ENCODE results near the gene RNF166. TPM values are rescaled to one million over a fixed set of nuclear protein-coding genes. Genes with fewer than 3 reads are reported as not detected.

The RNF166 gene
- total and polyA plus RNA-seq, 2 of the 13 experiments (the other 11 are each of a cell fraction or from before 2014, with no cell fraction given) = 21.4 to 23.0 TPM

GRCh38 chr16:88676502-88677242 is 29.5 kb downstream of the RNF166 start (continued):
- TF ChIP-seq ZNF407 (CRISPR knock-in tag; IDR thresholded peaks at IDR 0.05; ENCODE audit: not compliant biosample characterization) (no peak), ZNF687 (CRISPR knock-in tag; IDR thresholded peaks at IDR 0.05) (peak; percentile 33), NCOR1 (IDR thresholded peaks at IDR 0.05; ENCODE audit: borderline replicate concordance, low read length) (no peak)
